ENCODE measurements around the gene PSMD5. TPM values are rescaled to one million over a fixed set of nuclear protein-coding genes. Genes with fewer than 3 reads are reported as not detected.
A peak's percentile ranks its signal among the peaks of the same experiment; 100 is the strongest.

The PSMD5 gene
- total RNA-seq, 2 experiments from 2014 or later = 53.5 to 58.3 TPM

- peak; percentile 69 for ATAC-seq
- CTCF ChIA-PET = interaction anchor here (0.9 to 1.0 kb wide), 2 partner anchors 11 to 24 kb away, joined by 3 read pairs; no protein-coding TSS in a partner anchor
- POLR2A ChIA-PET = interaction anchor here (0.6 kb wide), 1 partner anchor 281 kb away, joined by 3 read pairs; no protein-coding TSS in a partner anchor
- Mint-ChIP-seq H3K4me3 (no peak overlapping the region), H3K27me3 (no peaks in the 10 kb centered on the region), H3K9me3 (ENCODE audit: low read depth) (no peaks in the 10 kb centered on the region), H3K4me1 (peaks cover 21% of the 10 kb centered on the region), H3K27ac (peak overlapping the region; percentile 47), H3K36me3 (ENCODE audit: low read depth) (peaks cover 61% of the 10 kb centered on the region)
- intact Hi-C loops (cut with DNase I, micrococcal nuclease) = no loop called here
- DNase-seq = no peak
Measured at GRCh38 chr9:120779227-120779626, 63.5 kb downstream of the PSMD5 start.

DNA sequence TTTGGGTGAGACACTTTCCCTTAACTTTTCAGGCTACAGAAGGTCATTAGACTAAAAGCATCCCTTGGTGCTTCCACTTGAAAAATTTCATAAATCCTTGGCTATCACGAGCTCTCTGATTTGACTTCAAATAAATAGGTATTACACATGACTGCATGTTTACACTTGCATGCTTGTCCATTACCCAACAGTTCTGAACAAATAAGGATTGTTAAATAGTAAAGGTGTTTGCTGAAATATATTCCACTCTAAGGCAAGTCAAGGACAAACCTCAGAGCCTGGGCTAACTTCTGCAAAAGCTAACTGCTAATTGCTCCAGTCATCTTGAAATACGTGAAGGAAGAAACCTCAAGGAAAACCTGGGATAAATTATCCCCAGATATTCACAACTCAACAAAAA lies 64.0 kb downstream of the PSMD5 start:
- DNase-seq = no peak
- H3K4me3 Mint-ChIP-seq = no peak overlapping the region
- H3K27me3 Mint-ChIP-seq = no peaks in the 10 kb centered on the region
- peaks cover 17% of the 10 kb centered on the region for H3K4me1 Mint-ChIP-seq
- ChIA-PET CTCF (interaction anchor here (0.7 to 1.0 kb wide), 3 partner anchors 10 to 23 kb away, joined by 3 read pairs; no protein-coding TSS in a partner anchor), POLR2A (interaction anchor here (0.6 kb wide), 1 partner anchor 282 kb away, joined by 3 read pairs; no protein-coding TSS in a partner anchor)
- no peaks in the 10 kb centered on the region for H3K9me3 Mint-ChIP-seq (ENCODE audit: low read depth)
- H3K36me3 Mint-ChIP-seq (ENCODE audit: low read depth) = peaks cover 57% of the 10 kb centered on the region
- H3K27ac Mint-ChIP-seq = peak overlapping the region; percentile 47
- intact Hi-C loops (cut with DNase I, micrococcal nuclease) = no loop called here
- no peak for ATAC-seq

- H3K4me3 Mint-ChIP-seq = no peak overlapping the region
- ATAC-seq (no peak), DNase-seq (no peak)
- H3K36me3 Mint-ChIP-seq (ENCODE audit: low read depth) = peaks cover 51% of the 10 kb centered on the region
- no peaks in the 10 kb centered on the region for H3K27me3 Mint-ChIP-seq
- ChIA-PET POLR2A (no interaction called here), CTCF (interaction anchor here (0.8 to 1.5 kb wide), 2 partner anchors 9 to 15 kb away, joined by 3 read pairs; no protein-coding TSS in a partner anchor)
- intact Hi-C loops (cut with DNase I, micrococcal nuclease) = no loop called here
- no peak overlapping the region for H3K27ac Mint-ChIP-seq
- H3K9me3 Mint-ChIP-seq (ENCODE audit: low read depth) = no peaks in the 10 kb centered on the region
- H3K4me1 Mint-ChIP-seq = peaks cover 14% of the 10 kb centered on the region
Measured at GRCh38 chr9:120777229-120777628, 65.5 kb downstream of the PSMD5 start.

GRCh38 chr9:120776788-120777187 lies 65.9 kb downstream of the PSMD5 start:
- H3K9me3 Mint-ChIP-seq (ENCODE audit: low read depth) = no peaks in the 10 kb centered on the region
- no peak overlapping the region for H3K27ac Mint-ChIP-seq
- intact Hi-C loops (cut with DNase I, micrococcal nuclease) = no loop called here
- H3K27me3 Mint-ChIP-seq = no peaks in the 10 kb centered on the region
- H3K4me3 Mint-ChIP-seq = no peak overlapping the region
- DNase-seq (no peak), ATAC-seq (no peak)
- H3K36me3 Mint-ChIP-seq (ENCODE audit: low read depth) = peaks cover 49% of the 10 kb centered on the region
- peaks cover 14% of the 10 kb centered on the region for H3K4me1 Mint-ChIP-seq
- POLR2A ChIA-PET = no interaction called here
- CTCF ChIA-PET = interaction anchor here (1.1 to 1.5 kb wide), 2 partner anchors 16 to 502 kb away, joined by 3 read pairs; no protein-coding TSS in a partner anchor

- no peak overlapping the region for H3K27ac Mint-ChIP-seq
- ATAC-seq (no peak), DNase-seq (no peak)
- ChIA-PET CTCF (interaction anchor here (1.1 kb wide), 1 partner anchor 503 kb away, joined by 3 read pairs; no protein-coding TSS in a partner anchor), POLR2A (no interaction called here)
- H3K27me3 Mint-ChIP-seq = no peaks in the 10 kb centered on the region
- intact Hi-C loops (cut with DNase I, micrococcal nuclease) = no loop called here
- H3K36me3 Mint-ChIP-seq (ENCODE audit: low read depth) = peaks cover 50% of the 10 kb centered on the region
- H3K4me3 Mint-ChIP-seq = no peak overlapping the region
- H3K4me1 Mint-ChIP-seq = peaks cover 13% of the 10 kb centered on the region
- no peaks in the 10 kb centered on the region for H3K9me3 Mint-ChIP-seq (ENCODE audit: low read depth)
Measured at GRCh38 chr9:120775859-120776258, 66.9 kb downstream of the PSMD5 start.

- no peak for DNase-seq
- no peak for ATAC-seq
- POLR2A ChIA-PET = interaction anchor here (0.6 to 1.1 kb wide), 2 partner anchors 15 to 427 kb away, joined by 3 to 4 read pairs; partner anchors contain the start of gene RAB14
- peaks cover 14% of the 10 kb centered on the region for H3K4me1 Mint-ChIP-seq
- intact Hi-C loops (cut with DNase I, micrococcal nuclease) = no loop called here
- H3K27me3 Mint-ChIP-seq = no peaks in the 10 kb centered on the region
- H3K27ac Mint-ChIP-seq = no peak overlapping the region
- H3K4me3 Mint-ChIP-seq = no peak overlapping the region
- peaks cover 52% of the 10 kb centered on the region for H3K36me3 Mint-ChIP-seq (ENCODE audit: low read depth)
- no peaks in the 10 kb centered on the region for H3K9me3 Mint-ChIP-seq (ENCODE audit: low read depth)
- CTCF ChIA-PET = interaction anchor here (0.6 kb wide), 1 partner anchor 53 kb away, joined by 3 read pairs; no protein-coding TSS in a partner anchor
Measured at GRCh38 chr9:120774719-120775118, 68.0 kb downstream of the PSMD5 start.

DNA sequence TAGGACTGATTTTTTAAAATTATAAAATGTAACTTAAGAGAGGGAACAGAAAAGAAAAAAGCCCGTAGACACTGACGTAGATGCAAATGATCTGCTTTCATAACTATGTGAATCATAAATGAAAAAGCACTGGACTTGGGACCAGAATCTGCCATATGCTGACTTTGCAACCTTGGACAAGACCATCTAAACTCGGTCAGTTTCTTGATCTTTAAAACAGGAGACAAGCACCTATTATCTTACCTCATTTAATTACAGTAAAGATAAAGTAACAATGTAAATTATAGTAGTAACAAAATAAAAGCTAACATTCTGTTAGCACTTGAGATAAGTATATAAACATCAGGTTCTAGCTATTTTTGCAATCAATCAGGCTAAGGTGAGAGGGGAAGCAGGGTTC lies 69.5 kb downstream of the PSMD5 start:
- no peaks in the 10 kb centered on the region for H3K9me3 Mint-ChIP-seq (ENCODE audit: low read depth)
- ChIA-PET POLR2A (interaction anchor here (0.6 kb wide), 1 partner anchor 92 kb away, joined by 4 read pairs; no protein-coding TSS in a partner anchor), CTCF (interaction anchor here (0.7 to 2.4 kb wide), 5 partner anchors 13 to 164 kb away, joined by 3 to 14 read pairs (median 3); no protein-coding TSS in a partner anchor)
- intact Hi-C loops (cut with DNase I, micrococcal nuclease) = no loop called here
- H3K27me3 Mint-ChIP-seq = no peaks in the 10 kb centered on the region
- peaks cover 44% of the 10 kb centered on the region for H3K36me3 Mint-ChIP-seq (ENCODE audit: low read depth)
- peaks cover 6% of the 10 kb centered on the region for H3K4me1 Mint-ChIP-seq
- H3K27ac Mint-ChIP-seq = no peak overlapping the region
- H3K4me3 Mint-ChIP-seq = no peak overlapping the region
- ATAC-seq (no peak), DNase-seq (no peak)

- DNase-seq (no peak), ATAC-seq (no peak)
- intact Hi-C loops (cut with DNase I, micrococcal nuclease) = no loop called here
- H3K36me3 Mint-ChIP-seq (ENCODE audit: low read depth) = peaks cover 49% of the 10 kb centered on the region
- peaks cover 9% of the 10 kb centered on the region for H3K4me1 Mint-ChIP-seq
- CTCF ChIA-PET = no interaction called here
- H3K27ac Mint-ChIP-seq = no peak overlapping the region
- POLR2A ChIA-PET = no interaction called here
- no peaks in the 10 kb centered on the region for H3K27me3 Mint-ChIP-seq
- no peak overlapping the region for H3K4me3 Mint-ChIP-seq
- H3K9me3 Mint-ChIP-seq (ENCODE audit: low read depth) = no peaks in the 10 kb centered on the region
Measured at GRCh38 chr9:120770931-120771330, 71.8 kb downstream of the PSMD5 start.

DNA sequence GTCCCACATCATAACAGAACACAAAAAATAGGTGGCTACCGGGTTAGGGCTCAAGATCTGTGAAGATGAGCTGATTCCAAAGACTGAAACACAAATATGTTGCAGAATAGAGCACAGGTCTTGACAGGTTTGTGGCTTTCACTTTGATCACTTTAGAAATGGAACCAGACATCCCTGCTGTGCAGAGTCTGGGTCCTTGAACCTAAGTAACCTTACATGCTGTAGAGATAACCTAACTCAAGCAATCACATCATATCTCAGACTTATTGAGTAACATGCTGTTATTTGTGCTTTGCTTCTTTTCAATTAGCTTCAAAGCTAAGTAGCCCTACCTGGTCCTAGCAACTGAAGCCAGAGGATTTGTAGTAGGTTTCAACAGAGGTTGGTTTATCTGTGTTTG lies 73.8 kb downstream of the PSMD5 start:
- Mint-ChIP-seq H3K9me3 (ENCODE audit: low read depth) (no peaks in the 10 kb centered on the region), H3K4me1 (peaks cover 9% of the 10 kb centered on the region), H3K4me3 (no peak overlapping the region), H3K36me3 (ENCODE audit: low read depth) (peaks cover 51% of the 10 kb centered on the region), H3K27ac (no peak overlapping the region), H3K27me3 (no peaks in the 10 kb centered on the region)
- DNase-seq = no peak
- ChIA-PET CTCF (interaction anchor here (0.7 to 5.0 kb wide), 4 partner anchors 9 to 149 kb away, joined by 3 to 31 read pairs (median 4); no protein-coding TSS in a partner anchor), POLR2A (no interaction called here)
- intact Hi-C loops (cut with DNase I, micrococcal nuclease) = no loop called here
- ATAC-seq = no peak

DNA sequence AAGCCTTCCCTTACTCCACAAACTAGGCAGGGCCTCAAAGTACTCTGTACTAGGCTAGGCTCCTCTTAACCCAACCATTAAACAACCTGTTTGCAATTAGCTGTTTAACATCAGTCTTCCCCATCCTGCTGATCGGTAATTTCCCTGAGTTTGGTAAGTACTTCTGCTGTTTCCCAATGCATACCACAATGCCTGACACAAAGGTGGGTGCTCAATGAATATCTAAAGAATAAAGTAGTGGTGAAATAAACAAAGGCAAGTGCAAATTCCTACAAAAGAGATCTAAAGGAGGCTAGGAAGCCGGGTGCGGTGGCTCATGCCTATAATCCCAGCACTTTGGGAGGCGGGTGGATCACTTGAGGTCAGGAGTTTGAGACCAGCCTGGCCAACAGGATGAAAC lies 74.5 kb downstream of the PSMD5 start:
- intact Hi-C loops (cut with DNase I, micrococcal nuclease) = no loop called here
- no peaks in the 10 kb centered on the region for H3K9me3 Mint-ChIP-seq (ENCODE audit: low read depth)
- H3K36me3 Mint-ChIP-seq (ENCODE audit: low read depth) = peaks cover 52% of the 10 kb centered on the region
- H3K4me3 Mint-ChIP-seq = no peak overlapping the region
- ATAC-seq (no peak), DNase-seq (no peak)
- ChIA-PET POLR2A (no interaction called here), CTCF (interaction anchor here (0.7 to 5.0 kb wide), 7 partner anchors 9 to 213 kb away, joined by 3 to 31 read pairs (median 3); no protein-coding TSS in a partner anchor)
- H3K27ac Mint-ChIP-seq = peak overlapping the region; percentile 52
- peaks cover 9% of the 10 kb centered on the region for H3K4me1 Mint-ChIP-seq
- H3K27me3 Mint-ChIP-seq = no peaks in the 10 kb centered on the region

DNA sequence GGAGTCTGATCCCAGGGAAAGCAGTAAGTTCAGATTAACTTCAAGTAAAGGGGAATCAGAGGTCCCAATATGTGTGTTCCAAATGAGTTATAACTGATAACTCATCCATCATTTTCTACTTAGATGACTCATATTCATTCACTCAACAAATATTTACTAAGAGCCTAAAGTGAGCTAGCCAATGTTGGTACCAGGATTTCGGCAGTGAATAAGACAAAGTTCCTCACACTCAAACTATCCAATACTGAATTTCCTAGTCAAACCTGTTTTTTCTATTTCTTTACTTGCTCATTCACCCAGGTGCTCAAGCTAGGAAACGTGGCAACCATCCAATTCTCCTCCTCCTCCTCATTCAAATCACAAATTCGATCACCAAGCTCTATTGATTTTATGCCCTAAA lies 75.3 kb downstream of the PSMD5 start:
- no peak overlapping the region for H3K4me3 Mint-ChIP-seq
- no peaks in the 10 kb centered on the region for H3K27me3 Mint-ChIP-seq
- intact Hi-C loops (cut with DNase I, micrococcal nuclease) = no loop called here
- ATAC-seq = peak; percentile 39
- CTCF ChIA-PET = interaction anchor here (0.7 to 5.0 kb wide), 7 partner anchors 9 to 214 kb away, joined by 3 to 31 read pairs (median 3); no protein-coding TSS in a partner anchor
- H3K27ac Mint-ChIP-seq = peak overlapping the region; percentile 7
- peaks cover 9% of the 10 kb centered on the region for H3K4me1 Mint-ChIP-seq
- peaks cover 55% of the 10 kb centered on the region for H3K36me3 Mint-ChIP-seq (ENCODE audit: low read depth)
- POLR2A ChIA-PET = no interaction called here
- H3K9me3 Mint-ChIP-seq (ENCODE audit: low read depth) = no peaks in the 10 kb centered on the region
- no peak for DNase-seq

All from activated CD4-positive, alpha-beta T cell treated with anti-CD3 and anti-CD28 coated beads for 36 hours (primary cell).